Transverse colon (tissue), 4 donors: ENCODE results near the gene CCDC15. TPM values are rescaled to one million over a fixed set of nuclear protein-coding genes. Genes with fewer than 3 reads are reported as not detected.

Experiments
- DNase-seq: peaks from one replicate; pipeline ENCODE4 v3.0.0-alpha.2; 2019
- H3K27ac ChIP-seq, 4 donors: fragments of 200-600 bp; sonication (generic); 2 replicates each; pipeline ENCODE4 v1.5.1; 2016 to 2018; ENCODE audit warnings: inconsistent platforms in 4 of 4
- H3K27me3 ChIP-seq: fragments of 200-600 bp; sonication (generic); 2 replicates; pipeline ENCODE4 v1.5.1; 2017; ENCODE audit warnings: inconsistent platforms
- H3K36me3 ChIP-seq, 4 donors: fragments of 200-600 bp; sonication (generic); 2 replicates each; pipeline ENCODE4 v1.5.1; 2017 to 2019; ENCODE audit warnings: inconsistent platforms in 4 of 4
- H3K4me1 ChIP-seq, 4 donors: fragments of 200-600 bp; sonication (generic); 2 replicates each; pipeline ENCODE4 v1.5.1; 2017 to 2020; ENCODE audit warnings: inconsistent platforms in 4 of 4
- H3K4me3 ChIP-seq, 4 donors: fragments of 200-600 bp; sonication (generic); 1 replicate in 1 of 4; 2 replicates in 3 of 4; pipeline versions ENCODE4 v1.5.1 to v1.6.1; 2017 to 2019; ENCODE audit warnings: inconsistent platforms in 4 of 4
- H3K9me3 ChIP-seq, 2 donors: fragments of 200-600 bp; sonication (generic); 2 replicates each; pipeline ENCODE4 v1.5.1; 2017 to 2019; ENCODE audit warnings: inconsistent platforms in 2 of 2
- CTCF ChIP-seq, 5 experiments: fragments of 200-600 bp in 3 of 5; fragments of 450-650 bp in 2 of 5; sonication (generic) in 3 of 5; IDR thresholded peaks; 1 replicate in 2 of 5; 2 replicates in 3 of 5; pipeline ENCODE4 v1.5.1; 2016 to 2017; ENCODE audit warnings: antibody characterized with exemption in 5 of 5, inconsistent platforms in 3 of 5, mild to moderate bottlenecking in 2 of 5, moderate library complexity in 1 of 5
- EP300 ChIP-seq: sonication (generic); formaldehyde crosslinking; IDR thresholded peaks from one replicate; pipeline ENCODE4 v1.6.1; 2017; ENCODE audit warnings: antibody characterized with exemption, low read depth
- POLR2A ChIP-seq: fragments of 450-650 bp; IDR thresholded peaks from one replicate; pipeline ENCODE4 v1.6.1; 2016; ENCODE audit warnings: antibody characterized with exemption, mild to moderate bottlenecking, moderate library complexity
- POLR2AphosphoS5 ChIP-seq, 3 donors: sonication (generic); formaldehyde crosslinking; IDR thresholded peaks; one replicate each; pipeline ENCODE4 v1.6.1; 2016; ENCODE audit warnings: antibody characterized with exemption in 3 of 3
- WGBS, 2 donors: methylation state at CpG; one replicate each; pipeline ENCODE4 v1.1.5; 2018; ENCODE audit warnings: low coverage in 1 of 2; 5-methylcytosine and 5-hydroxymethylcytosine counted together
- in situ Hi-C, 4 donors: fragments of 200-750 bp; cut with MboI; loops; one replicate each; pipeline versions ENCODE4 v1.15.0 to v1.15.1; 2017; ENCODE audit warnings: low sequenced_read_pairs in 3 of 4, low pct_ligation_motif_present in 1 of 4, low pct_unique_long_range_greater_than_20kb in 1 of 4
- intact Hi-C: fragments of 100-400 bp; cut with DNase I; formaldehyde crosslinking; loops from one replicate; pipeline ENCODE4 v1.15.1; 2023; ENCODE audit warnings: low total_unique reads
- total RNA-seq, 4 donors: library from RNA; depleted of rRNA; stranded (reverse); fragments of >200 nt; gene quantifications; one replicate each; pipeline ENCODE4 v1.1.0, GENCODE V29; 2016

Gene CCDC15
- total RNA-seq, 4 donors from 2014 or later, result 0.64 to 0.82 (median 0.75) TPM; not detected in 1

- intact Hi-C loops, result no loop called here
- Histone ChIP-seq H3K36me3 (no peaks in the 10 kb centered on the region), H3K9me3 (peaks cover 10 to 11% of the 10 kb centered on the region in 2 donors), H3K27me3 (no peaks in the 10 kb centered on the region), H3K4me1 (no peaks in the 10 kb centered on the region), H3K27ac (no peak overlapping the region), H3K4me3 (no peak overlapping the region)
- TF ChIP-seq EP300 (no peak), CTCF (IDR thresholded peaks at IDR 0.05) (no peak), POLR2AphosphoS5 (IDR thresholded peaks at IDR 0.05) (no peak), POLR2A (no peak)
- in situ Hi-C loops, result loop anchor here in 1 of 4 donors (10.0 kb wide), 1 partner anchor 156 kb away; no protein-coding TSS in a partner anchor
- DNase-seq, result no peak
- 74 to 80% methylated on average over 2 of the region's 2 CpGs for WGBS, 2 donors
Observed at GRCh38 chr11:124978316-124978715, 24.3 kb downstream of the CCDC15 start.

- no peak for DNase-seq
- H3K36me3 ChIP-seq, result no peaks in the 10 kb centered on the region
- no peak overlapping the region for H3K27ac ChIP-seq
- H3K27me3 ChIP-seq, result no peaks in the 10 kb centered on the region
- no peak overlapping the region for H3K4me3 ChIP-seq
- intact Hi-C loops (no loop called here), in situ Hi-C loops (no loop called here)
- peaks cover 10 to 11% of the 10 kb centered on the region in 2 donors for H3K9me3 ChIP-seq
- no peaks in the 10 kb centered on the region for H3K4me1 ChIP-seq
- no peak for TF ChIP-seq POLR2AphosphoS5 (IDR thresholded peaks at IDR 0.05)
- no peak for TF ChIP-seq CTCF (IDR thresholded peaks at IDR 0.05)
- no peak for TF ChIP-seq EP300
- no peak for TF ChIP-seq POLR2A
Observed at GRCh38 chr11:124982043-124982442, 28.0 kb downstream of the CCDC15 start.

GRCh38 chr11:124983674-124984511 is 29.9 kb downstream of the CCDC15 start:
- in situ Hi-C loops, result no loop called here
- Histone ChIP-seq H3K27ac (no peak overlapping the region), H3K36me3 (no peaks in the 10 kb centered on the region), H3K4me3 (no peak overlapping the region), H3K27me3 (no peaks in the 10 kb centered on the region), H3K4me1 (no peaks in the 10 kb centered on the region), H3K9me3 (peaks cover 10 to 11% of the 10 kb centered on the region in 2 donors)
- TF ChIP-seq EP300 (no peak), CTCF (IDR thresholded peaks at IDR 0.05) (no peak), POLR2A (no peak), POLR2AphosphoS5 (IDR thresholded peaks at IDR 0.05) (no peak)
- intact Hi-C loops, result no loop called here
- 95% methylated on average over 17 of the region's 17 CpGs; no CpG with 5 or more reads in 1 of the 2 donors for WGBS, 2 donors
- DNase-seq, result no peak

- H3K9me3 ChIP-seq, result peaks cover 10 to 11% of the 10 kb centered on the region in 2 donors
- no peak overlapping the region for H3K27ac ChIP-seq
- WGBS, 2 donors, result 97 to 100% methylated on average over 1 to 3 of the region's 3 CpGs
- DNase-seq, result no peak
- H3K36me3 ChIP-seq, result no peaks in the 10 kb centered on the region
- H3K4me3 ChIP-seq, result no peak overlapping the region
- TF ChIP-seq POLR2AphosphoS5 (IDR thresholded peaks at IDR 0.05) (no peak), EP300 (no peak), CTCF (IDR thresholded peaks at IDR 0.05) (no peak), POLR2A (no peak)
- intact Hi-C loops, result no loop called here
- no peaks in the 10 kb centered on the region for H3K4me1 ChIP-seq
- H3K27me3 ChIP-seq, result no peaks in the 10 kb centered on the region
- in situ Hi-C loops, result no loop called here
Observed at GRCh38 chr11:124984512-124984854, 30.5 kb downstream of the CCDC15 start.
